Liver (tissue), 9 donors: ENCODE results near the gene OR10A2. TPM values are rescaled to one million over a fixed set of nuclear protein-coding genes. Genes with fewer than 3 reads are reported as not detected.

Source experiments
- DNase-seq: peaks from one replicate; pipeline ENCODE4 v3.0.0-alpha.2; 2017; ENCODE audit warnings: low spot score
- H3K27ac ChIP-seq, 2 donors: one replicate each; pipeline ENCODE4 v1.7.0; 2013; ENCODE audit warnings: inconsistent platforms in 2 of 2, low read length in 2 of 2, control low read depth in 1 of 2, low read depth in 1 of 2, mild to moderate bottlenecking in 1 of 2
- H3K27me3 ChIP-seq, 4 donors: one replicate each; pipeline versions ENCODE4 v1.6.1 to v1.7.0; 2013; ENCODE audit warnings: low read length in 3 of 4, inconsistent platforms in 1 of 4, mild to moderate bottlenecking in 1 of 4, moderate library complexity in 1 of 4; ENCODE audit not compliant: control insufficient read depth in 4 of 4, insufficient read depth in 4 of 4
- H3K36me3 ChIP-seq, 4 donors: one replicate each; pipeline versions ENCODE4 v1.6.1 to v1.7.0; 2013; ENCODE audit warnings: low read length in 3 of 4, mild to moderate bottlenecking in 3 of 4, low read depth in 1 of 4, moderate library complexity in 1 of 4; ENCODE audit not compliant: control insufficient read depth in 4 of 4, insufficient read depth in 3 of 4
- H3K4me1 ChIP-seq, 4 donors: one replicate each; pipeline versions ENCODE4 v1.6.1 to v1.7.0; 2013; ENCODE audit warnings: low read length in 3 of 4, mild to moderate bottlenecking in 3 of 4, moderate library complexity in 1 of 4; ENCODE audit not compliant: control insufficient read depth in 4 of 4, insufficient read depth in 4 of 4
- H3K4me3 ChIP-seq, 3 donors: one replicate each; pipeline versions ENCODE4 v1.6.1 to v1.7.0; 2013; ENCODE audit warnings: low read length in 3 of 3, control low read depth in 1 of 3, low read depth in 1 of 3, mild to moderate bottlenecking in 1 of 3
- H3K9ac ChIP-seq, 2 donors: one replicate each; pipeline ENCODE4 v1.7.0; 2013; ENCODE audit warnings: low read length in 2 of 2, mild to moderate bottlenecking in 2 of 2, moderate library complexity in 2 of 2, control low read depth in 1 of 2, low read depth in 1 of 2
- H3K9me3 ChIP-seq, 4 donors: one replicate each; pipeline versions ENCODE4 v1.6.1 to v1.7.0; 2013; ENCODE audit warnings: low read length in 3 of 4; ENCODE audit not compliant: control insufficient read depth in 4 of 4
- FOXA1 ChIP-seq: IDR thresholded peaks from 2 replicates; pipeline ENCODE4 v1.6.1; 2016; ENCODE audit warnings: antibody characterized with exemption
- FOXA2 ChIP-seq: IDR thresholded peaks from 2 replicates; pipeline ENCODE4 v1.6.1; 2016; ENCODE audit warnings: antibody characterized with exemption
- GABPA ChIP-seq, 2 donors: IDR thresholded peaks in 1 of 2; conservative IDR thresholded peaks in 1 of 2; 2 replicates each; pipeline ENCODE4 v1.6.1; 2016; ENCODE audit warnings: antibody characterized with exemption in 2 of 2, mild to moderate bottlenecking in 1 of 2, moderate library complexity in 1 of 2
- HNF4G ChIP-seq: IDR thresholded peaks from 2 replicates; pipeline ENCODE4 v1.6.1; 2016; ENCODE audit warnings: antibody characterized with exemption
- NR2F2 ChIP-seq: IDR thresholded peaks from 2 replicates; pipeline ENCODE4 v1.6.1; 2016; ENCODE audit warnings: antibody characterized with exemption
- RAD21 ChIP-seq, 2 donors: IDR thresholded peaks; 2 replicates each; pipeline ENCODE4 v1.6.1; 2016; ENCODE audit warnings: antibody characterized with exemption in 2 of 2, mild to moderate bottlenecking in 2 of 2
- RXRA ChIP-seq, 2 donors: IDR thresholded peaks; 2 replicates each; pipeline ENCODE4 v1.6.1; 2017 to 2018; ENCODE audit warnings: antibody characterized with exemption in 2 of 2, mild to moderate bottlenecking in 1 of 2
- SP1 ChIP-seq: IDR thresholded peaks from 2 replicates; pipeline ENCODE4 v1.6.1; 2018; ENCODE audit warnings: antibody characterized with exemption, mild to moderate bottlenecking
- YY1 ChIP-seq: IDR thresholded peaks from 2 replicates; pipeline ENCODE4 v1.6.1; 2016; ENCODE audit warnings: antibody characterized with exemption, mild to moderate bottlenecking
- WGBS: extraction: QIAGEN DNeasy Blood & Tissue Kit; methylation state at CpG from one replicate; pipeline ENCODE4 v1.1.7; 2013; 5-methylcytosine and 5-hydroxymethylcytosine counted together
- polyA plus RNA-seq, 2 donors: library from polyadenylated mRNA; stranded (reverse) in 1 of 2; unstranded in 1 of 2; fragments of 200-250 nt in 1 of 2; fragments of >200 nt in 1 of 2; fragmentation: Nextera tagmentation in 1 of 2; extraction: Ambion mirVana in 1 of 2; gene quantifications; one replicate each; pipeline versions ENCODE4 v1.2.1 to v1.2.3, GENCODE V29; 2013 to 2015
- total RNA-seq, 2 donors: library from RNA; depleted of rRNA; stranded (reverse); fragments of >200 nt; gene quantifications; one replicate each; pipeline ENCODE4 v1.2.3, GENCODE V29; 2014
- TF ChIP-seq, protein P1 (sequence below): IDR thresholded peaks from 2 replicates; pipeline ENCODE4 v1.6.1; 2016; ENCODE audit warnings: antibody characterized with exemption
- TF ChIP-seq, protein P2 (sequence below): IDR thresholded peaks from 2 replicates; pipeline ENCODE4 v1.6.1; 2016; ENCODE audit warnings: antibody characterized with exemption
- TF ChIP-seq, protein P3 (sequence below): IDR thresholded peaks from 2 replicates; pipeline ENCODE4 v1.6.1; 2016; ENCODE audit warnings: antibody characterized with exemption, mild to moderate bottlenecking
- TF ChIP-seq, protein P4 (sequence below): IDR thresholded peaks from 2 replicates; pipeline ENCODE4 v1.6.1; 2016; ENCODE audit warnings: antibody characterized with exemption
- donor health status: healthy.
- donor health status: healthy.
- donor health status: healthy.
- donor health status: healthy.
- donor health status: healthy.

OR10A2 gene
- total and polyA plus RNA-seq, 4 donors, result not detected

DNA sequence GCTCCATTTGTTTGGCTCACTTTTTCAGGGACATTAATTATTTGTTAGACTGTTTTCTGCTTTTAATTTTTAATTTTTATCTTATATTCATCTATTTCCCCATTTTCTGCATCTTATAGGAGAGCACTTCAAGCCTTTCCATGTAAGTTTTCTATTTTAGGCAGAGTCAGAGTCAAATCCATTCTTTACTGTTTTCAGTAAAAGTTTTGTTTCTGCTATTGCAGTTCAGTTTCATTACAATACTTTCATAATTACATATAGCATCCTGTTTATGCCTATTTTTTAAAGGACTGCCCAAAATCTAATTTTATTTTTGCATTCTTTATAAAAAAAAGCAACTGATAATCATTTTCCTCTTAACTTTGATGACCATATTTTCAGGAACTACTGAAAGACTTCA lies 21.2 kb upstream of the OR10A2 start (continued):
- TF ChIP-seq FOXA1, result no peak
- no peak for TF ChIP-seq HNF4G
- no peak for TF ChIP-seq SP1

DNA sequence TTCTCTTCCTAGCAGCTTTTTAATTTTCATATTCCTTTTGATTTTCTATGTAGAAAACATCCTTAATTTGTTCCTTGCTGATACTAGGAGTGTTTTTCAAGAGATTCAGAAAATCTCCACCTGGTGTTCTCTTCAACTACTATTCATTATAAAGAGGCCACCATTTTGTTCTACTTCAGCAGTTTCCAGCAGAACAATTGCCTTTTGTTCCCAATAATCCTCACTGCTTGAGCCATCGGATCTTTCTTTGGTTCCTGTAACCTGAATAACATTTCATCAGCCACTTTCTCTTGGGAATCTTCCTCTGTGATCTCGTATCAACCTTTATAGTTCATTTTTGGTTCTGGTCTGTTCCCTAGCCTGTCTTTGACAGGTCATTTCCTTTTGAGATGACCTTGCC lies 19.2 kb upstream of the OR10A2 start:
- TF ChIP-seq RXRA (IDR thresholded peaks at IDR 0.05) (no peak), HNF4G (no peak), FOXA2 (no peak)
- TF ChIP-seq, protein P1, sequence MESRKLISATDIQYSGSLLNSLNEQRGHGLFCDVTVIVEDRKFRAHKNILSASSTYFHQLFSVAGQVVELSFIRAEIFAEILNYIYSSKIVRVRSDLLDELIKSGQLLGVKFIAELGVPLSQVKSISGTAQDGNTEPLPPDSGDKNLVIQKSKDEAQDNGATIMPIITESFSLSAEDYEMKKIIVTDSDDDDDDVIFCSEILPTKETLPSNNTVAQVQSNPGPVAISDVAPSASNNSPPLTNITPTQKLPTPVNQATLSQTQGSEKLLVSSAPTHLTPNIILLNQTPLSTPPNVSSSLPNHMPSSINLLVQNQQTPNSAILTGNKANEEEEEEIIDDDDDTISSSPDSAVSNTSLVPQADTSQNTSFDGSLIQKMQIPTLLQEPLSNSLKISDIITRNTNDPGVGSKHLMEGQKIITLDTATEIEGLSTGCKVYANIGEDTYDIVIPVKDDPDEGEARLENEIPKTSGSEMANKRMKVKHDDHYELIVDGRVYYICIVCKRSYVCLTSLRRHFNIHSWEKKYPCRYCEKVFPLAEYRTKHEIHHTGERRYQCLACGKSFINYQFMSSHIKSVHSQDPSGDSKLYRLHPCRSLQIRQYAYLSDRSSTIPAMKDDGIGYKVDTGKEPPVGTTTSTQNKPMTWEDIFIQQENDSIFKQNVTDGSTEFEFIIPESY, result no peak
- TF ChIP-seq, protein P2, sequence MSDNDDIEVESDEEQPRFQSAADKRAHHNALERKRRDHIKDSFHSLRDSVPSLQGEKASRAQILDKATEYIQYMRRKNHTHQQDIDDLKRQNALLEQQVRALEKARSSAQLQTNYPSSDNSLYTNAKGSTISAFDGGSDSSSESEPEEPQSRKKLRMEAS, result no peak
- no peak overlapping the region for H3K4me3 ChIP-seq

DNA sequence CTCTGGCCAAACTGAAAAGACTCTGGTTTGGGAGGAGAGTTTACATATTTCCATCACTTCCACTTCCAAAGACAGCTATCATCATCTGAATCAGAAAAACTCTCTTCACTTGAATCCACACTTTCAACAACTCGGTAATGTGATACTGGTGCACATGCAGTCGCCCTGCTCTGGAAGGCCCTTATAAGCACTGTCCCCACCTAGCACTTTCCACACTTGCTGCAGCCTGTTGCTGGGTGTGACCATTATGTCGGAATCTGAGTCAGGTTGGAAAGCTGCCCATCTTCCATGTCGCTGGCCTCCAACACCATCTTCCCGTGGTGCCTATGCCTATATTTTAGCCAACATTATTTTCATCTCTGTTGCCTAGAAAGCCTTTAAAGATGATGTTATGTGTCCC lies 18.5 kb upstream of the OR10A2 start:
- H3K36me3 ChIP-seq, result no peaks in the 10 kb centered on the region
- TF ChIP-seq, protein P3, sequence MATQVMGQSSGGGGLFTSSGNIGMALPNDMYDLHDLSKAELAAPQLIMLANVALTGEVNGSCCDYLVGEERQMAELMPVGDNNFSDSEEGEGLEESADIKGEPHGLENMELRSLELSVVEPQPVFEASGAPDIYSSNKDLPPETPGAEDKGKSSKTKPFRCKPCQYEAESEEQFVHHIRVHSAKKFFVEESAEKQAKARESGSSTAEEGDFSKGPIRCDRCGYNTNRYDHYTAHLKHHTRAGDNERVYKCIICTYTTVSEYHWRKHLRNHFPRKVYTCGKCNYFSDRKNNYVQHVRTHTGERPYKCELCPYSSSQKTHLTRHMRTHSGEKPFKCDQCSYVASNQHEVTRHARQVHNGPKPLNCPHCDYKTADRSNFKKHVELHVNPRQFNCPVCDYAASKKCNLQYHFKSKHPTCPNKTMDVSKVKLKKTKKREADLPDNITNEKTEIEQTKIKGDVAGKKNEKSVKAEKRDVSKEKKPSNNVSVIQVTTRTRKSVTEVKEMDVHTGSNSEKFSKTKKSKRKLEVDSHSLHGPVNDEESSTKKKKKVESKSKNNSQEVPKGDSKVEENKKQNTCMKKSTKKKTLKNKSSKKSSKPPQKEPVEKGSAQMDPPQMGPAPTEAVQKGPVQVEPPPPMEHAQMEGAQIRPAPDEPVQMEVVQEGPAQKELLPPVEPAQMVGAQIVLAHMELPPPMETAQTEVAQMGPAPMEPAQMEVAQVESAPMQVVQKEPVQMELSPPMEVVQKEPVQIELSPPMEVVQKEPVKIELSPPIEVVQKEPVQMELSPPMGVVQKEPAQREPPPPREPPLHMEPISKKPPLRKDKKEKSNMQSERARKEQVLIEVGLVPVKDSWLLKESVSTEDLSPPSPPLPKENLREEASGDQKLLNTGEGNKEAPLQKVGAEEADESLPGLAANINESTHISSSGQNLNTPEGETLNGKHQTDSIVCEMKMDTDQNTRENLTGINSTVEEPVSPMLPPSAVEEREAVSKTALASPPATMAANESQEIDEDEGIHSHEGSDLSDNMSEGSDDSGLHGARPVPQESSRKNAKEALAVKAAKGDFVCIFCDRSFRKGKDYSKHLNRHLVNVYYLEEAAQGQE, result no peak
- TF ChIP-seq NR2F2 (no peak), RXRA (IDR thresholded peaks at IDR 0.05) (no peak), FOXA1 (no peak), SP1 (no peak), RAD21 (IDR thresholded peaks at IDR 0.05) (no peak), FOXA2 (no peak), GABPA (IDR thresholded peaks at IDR 0.05 in 1 of 2, conservative IDR thresholded peaks at IDR 0.05 in 1 of 2) (no peak), YY1 (no peak)
- TF ChIP-seq, protein P4, sequence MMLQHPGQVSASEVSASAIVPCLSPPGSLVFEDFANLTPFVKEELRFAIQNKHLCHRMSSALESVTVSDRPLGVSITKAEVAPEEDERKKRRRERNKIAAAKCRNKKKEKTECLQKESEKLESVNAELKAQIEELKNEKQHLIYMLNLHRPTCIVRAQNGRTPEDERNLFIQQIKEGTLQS, result no peak
- TF ChIP-seq, protein P2, result no peak
- TF ChIP-seq, protein P1, result no peak
- no peak for DNase-seq
- no peak overlapping the region for H3K4me3 ChIP-seq
- H3K27me3 ChIP-seq, result peaks cover 0 to 4% (median 0%) of the 10 kb centered on the region in 4 donors
- H3K4me1 ChIP-seq, result no peaks in the 10 kb centered on the region
- no peak overlapping the region for H3K9ac ChIP-seq
- 88% methylated on average over 5 of the region's 5 CpGs for WGBS
- H3K27ac ChIP-seq, result no peak overlapping the region
- peaks cover 0 to 12% (median 5%) of the 10 kb centered on the region in 4 donors for H3K9me3 ChIP-seq

More for the DNA sequence above, 19.2 kb upstream of the OR10A2 start:
- WGBS, result 61% methylated on average over 2 of the region's 2 CpGs
- Histone ChIP-seq H3K36me3 (no peaks in the 10 kb centered on the region), H3K9ac (no peak overlapping the region), H3K27ac (no peak overlapping the region), H3K9me3 (peaks cover 0 to 12% (median 5%) of the 10 kb centered on the region in 4 donors), H3K4me1 (no peaks in the 10 kb centered on the region), H3K27me3 (peaks cover 0 to 4% (median 0%) of the 10 kb centered on the region in 4 donors)
- no peak for DNase-seq
